Neural cell (in vitro differentiated cells): ENCODE results near the gene ME3. TPM values are rescaled to one million over a fixed set of nuclear protein-coding genes. Genes with fewer than 3 reads are reported as not detected.

Experiments used
- H2AFZ ChIP-seq: fragments of 200-600, 300-800 bp; sonication (generic), shearing (Covaris generic); 2 replicates; pipeline ENCODE4 v1.6.0; 2014; ENCODE audit warnings: low read depth, mild to moderate bottlenecking, antibody characterized with exemption, low read length, moderate library complexity
- H3F3A ChIP-seq: fragments of 200-600 bp; shearing (Covaris generic); 2 replicates; pipeline ENCODE4 v1.6.1; 2016; ENCODE audit warnings: mild to moderate bottlenecking, moderate library complexity, mixed read lengths, antibody characterized with exemption, low read length; ENCODE audit not compliant: insufficient read depth, poor library complexity, severe bottlenecking
- H3K27ac ChIP-seq: fragments of 200-600, 300-800 bp; sonication (generic), shearing (Covaris generic); 2 replicates; pipeline ENCODE4 v1.5.1; 2014; ENCODE audit warnings: mild to moderate bottlenecking, low read length, moderate library complexity
- H3K27me3 ChIP-seq: fragments of 300-800, 200-600 bp; sonication (generic), shearing (Covaris generic); 2 replicates; pipeline ENCODE4 v1.6.0; 2014; ENCODE audit warnings: mild to moderate bottlenecking, low read depth, low read length, moderate library complexity; ENCODE audit not compliant: insufficient read depth
- H3K36me3 ChIP-seq: fragments of 300-800, 200-600 bp; sonication (generic), shearing (Covaris generic); 2 replicates; pipeline ENCODE4 v1.5.1; 2014; ENCODE audit warnings: mild to moderate bottlenecking, antibody characterized with exemption, low read length, moderate library complexity; ENCODE audit not compliant: insufficient read depth
- H3K4me2 ChIP-seq: fragments of 300-800, 200-600 bp; sonication (generic), shearing (Covaris generic); 2 replicates; pipeline ENCODE4 v1.6.0; 2014; ENCODE audit warnings: mild to moderate bottlenecking, low read length
- H3K4me3 ChIP-seq: fragments of 300-800, 200-600 bp; sonication (generic), shearing (Covaris generic); 2 replicates; pipeline ENCODE4 v1.5.1; 2014; ENCODE audit warnings: mild to moderate bottlenecking, low read length, moderate library complexity
- H3K79me2 ChIP-seq: fragments of 200-600 bp; shearing (Covaris generic); replicated peaks from 2 replicates; pipeline ENCODE4 v1.6.0; 2014; ENCODE audit warnings: mild to moderate bottlenecking, low read length, moderate library complexity; ENCODE audit not compliant: insufficient read depth
- H3K9ac ChIP-seq: fragments of 300-800, 200-600 bp; sonication (generic), shearing (Covaris generic); 2 replicates; pipeline ENCODE4 v1.6.1; 2016; ENCODE audit warnings: mild to moderate bottlenecking, low read length, mixed read lengths
- H3K9me2 ChIP-seq: fragments of 200-600 bp; shearing (Covaris generic); 2 replicates; pipeline ENCODE4 v1.6.1; 2016; ENCODE audit warnings: mild to moderate bottlenecking, low read length, mixed read lengths; ENCODE audit not compliant: insufficient read depth
- H3K9me3 ChIP-seq: fragments of 200-600, 300-800 bp; sonication (generic), shearing (Covaris generic); 2 replicates; pipeline ENCODE4 v1.6.1; 2016; ENCODE audit warnings: mild to moderate bottlenecking, mixed run types, low read length, moderate library complexity, mixed read lengths
- H4K20me1 ChIP-seq: fragments of 200-600 bp; shearing (Covaris generic); 2 replicates; pipeline ENCODE4 v1.6.1; 2016; ENCODE audit warnings: mild to moderate bottlenecking, mixed run types; ENCODE audit not compliant: insufficient read depth
- CTCF ChIP-seq: fragments of 450-650 bp; IDR thresholded peaks from 2 replicates; pipeline ENCODE4 v1.5.1; 2014; ENCODE audit warnings: antibody characterized with exemption, mild to moderate bottlenecking, moderate library complexity; ENCODE audit not compliant: poor library complexity, severe bottlenecking
- EP300 ChIP-seq: fragments of 450-650 bp; conservative IDR thresholded peaks from 2 replicates; pipeline ENCODE4 v1.6.1; 2014; ENCODE audit warnings: antibody characterized with exemption, mild to moderate bottlenecking, moderate library complexity; ENCODE audit not compliant: poor library complexity, severe bottlenecking
- EZH2 ChIP-seq: fragments of 200-600, 300-800 bp; shearing (Covaris generic), sonication (generic); IDR thresholded peaks from 2 replicates; pipeline ENCODE4 v1.6.1; 2014; ENCODE audit warnings: antibody characterized with exemption, low read length, borderline replicate concordance, mild to moderate bottlenecking; ENCODE audit not compliant: insufficient read depth, poor library complexity, severe bottlenecking
- MXI1 ChIP-seq: fragments of 450-650 bp; conservative IDR thresholded peaks from 2 replicates; pipeline ENCODE4 v1.6.1; 2014; ENCODE audit warnings: antibody characterized with exemption, mild to moderate bottlenecking; ENCODE audit not compliant: poor library complexity, severe bottlenecking
- POLR2AphosphoS5 ChIP-seq: IDR thresholded peaks from 2 replicates; pipeline ENCODE4 v1.6.1; 2012
- RAD21 ChIP-seq: fragments of 450-650 bp; conservative IDR thresholded peaks from 2 replicates; pipeline ENCODE4 v1.6.1; 2014; ENCODE audit warnings: antibody characterized with exemption, mild to moderate bottlenecking, moderate library complexity
- REST ChIP-seq: IDR thresholded peaks from 2 replicates; pipeline ENCODE4 v1.6.1; 2012; ENCODE audit warnings: borderline replicate concordance
- SMC3 ChIP-seq: fragments of 450-650 bp; conservative IDR thresholded peaks from 2 replicates; pipeline ENCODE4 v1.6.1; 2014; ENCODE audit warnings: antibody characterized with exemption, mild to moderate bottlenecking, moderate library complexity; ENCODE audit not compliant: poor library complexity
- TAF1 ChIP-seq: IDR thresholded peaks from 2 replicates; pipeline ENCODE4 v1.6.1; 2012; ENCODE audit warnings: low read depth
- polyA plus RNA-seq: library from polyadenylated mRNA; depleted of rRNA; stranded (reverse); fragments of >200 nt; gene quantifications from 2 replicates; pipeline ENCODE4 v1.2.3, GENCODE V29; 2014

Gene ME3
- polyA plus RNA-seq, 1 donor from 2014 or later, result 2.1 TPM

GRCh38 chr11:86507249-86507845 lies 165.1 kb downstream of the ME3 start:
- Histone ChIP-seq H3K27me3 (no peaks in the 10 kb centered on the region), H3K36me3 (no peaks in the 10 kb centered on the region), H3K27ac (no peak overlapping the region), H4K20me1 (no peaks in the 10 kb centered on the region), H3F3A (no peaks in the 10 kb centered on the region), H3K4me2 (no peak overlapping the region), H3K9ac (no peak overlapping the region), H3K79me2 (no peaks in the 10 kb centered on the region), H3K9me3 (no peaks in the 10 kb centered on the region), H3K4me3 (no peak overlapping the region), H3K9me2 (no peaks in the 10 kb centered on the region), H2AFZ (no peak overlapping the region)
- TF ChIP-seq RAD21 (no peak), CTCF (no peak), SMC3 (no peak), TAF1 (no peak), EP300 (no peak), EZH2 (no peak), POLR2AphosphoS5 (no peak), REST (no peak), MXI1 (no peak)

GRCh38 chr11:86506235-86506634 lies 166.2 kb downstream of the ME3 start:
- H4K20me1 ChIP-seq, result no peaks in the 10 kb centered on the region

More at GRCh38 chr11:86506235-86506634, 166.2 kb downstream of the ME3 start:
- Histone ChIP-seq H3K27me3 (no peaks in the 10 kb centered on the region), H3K4me3 (no peak overlapping the region), H3K9ac (no peak overlapping the region), H3F3A (no peaks in the 10 kb centered on the region), H3K9me2 (no peaks in the 10 kb centered on the region), H3K4me2 (no peak overlapping the region), H3K36me3 (no peaks in the 10 kb centered on the region), H2AFZ (no peak overlapping the region), H3K27ac (no peak overlapping the region), H3K79me2 (no peaks in the 10 kb centered on the region), H3K9me3 (no peaks in the 10 kb centered on the region)
- no peak for TF ChIP-seq EZH2
- TF ChIP-seq MXI1, result no peak
- no peak for TF ChIP-seq REST
- TF ChIP-seq RAD21, result no peak
- TF ChIP-seq CTCF, result no peak
- no peak for TF ChIP-seq TAF1
- no peak for TF ChIP-seq POLR2AphosphoS5
- TF ChIP-seq EP300, result no peak
- no peak for TF ChIP-seq SMC3
